OCI-LY3 (cell line): Measurements from ENCODE around the gene PLA2G2D.

Experiments
- CTCF ChIP-seq: fragments of 200-600, 300-600 bp; sonication (generic); IDR thresholded peaks from 2 replicates; pipeline ENCODE4 v1.5.1; 2014; ENCODE audit warnings: antibody characterized with exemption, low read length, low read depth
- EZH2phosphoT487 ChIP-seq: fragments of 200-600 bp; shearing (Covaris generic); IDR thresholded peaks from 2 replicates; pipeline ENCODE4 v1.6.1; 2018; ENCODE audit warnings: antibody characterized with exemption, mixed run types, low read depth

- TF ChIP-seq CTCF: no peak
- TF ChIP-seq EZH2phosphoT487: no peak
Observed at GRCh38 chr1:20150326-20150705, 31.0 kb upstream of the PLA2G2D start.
